Gastrocnemius medialis (tissue), 4 donors: ENCODE data around the gene MYCN. TPM values are rescaled to one million over a fixed set of nuclear protein-coding genes. Genes with fewer than 3 reads are reported as not detected.
"Not testable (repeated sequence)": the region's sequence is repeated elsewhere in the genome, so short reads cannot be mapped to it uniquely, and the experiment has no call there.

Experiments
- ATAC-seq, 2 donors: fragments of 150-250 bp; one replicate each; pipeline ENCODE4 v1.9.1; 2016
- DNase-seq, 2 donors: peaks; one replicate each; pipeline ENCODE4 v3.0.0-alpha.2; 2019
- H3K27ac ChIP-seq, 4 donors: fragments of 200-600 bp; sonication (generic); 1 replicate in 1 of 4; 2 replicates in 3 of 4; pipeline ENCODE4 v1.5.1; 2016 to 2018; ENCODE audit warnings: mild to moderate bottlenecking in 2 of 4, moderate library complexity in 1 of 4
- H3K27me3 ChIP-seq, 3 donors: fragments of 200-600 bp; sonication (generic) in 2 of 3; 1 replicate in 1 of 3; 2 replicates in 2 of 3; pipeline versions ENCODE4 v1.5.1 to v1.6.0; 2016 to 2019; ENCODE audit warnings: mild to moderate bottlenecking in 1 of 3, moderate library complexity in 1 of 3
- H3K36me3 ChIP-seq, 2 donors: fragments of 200-600 bp; sonication (generic) in 1 of 2; one replicate each; pipeline ENCODE4 v1.5.1; 2017 to 2018
- H3K4me1 ChIP-seq, 2 donors: fragments of 200-600 bp; sonication (generic) in 1 of 2; one replicate each; pipeline ENCODE4 v1.5.1; 2016 to 2017; ENCODE audit warnings: mild to moderate bottlenecking in 2 of 2
- H3K4me3 ChIP-seq, 4 donors: fragments of 200-600 bp; sonication (generic) in 3 of 4; 1 replicate in 1 of 4; 2 replicates in 3 of 4; pipeline ENCODE4 v1.5.1; 2016 to 2019; ENCODE audit warnings: mild to moderate bottlenecking in 2 of 4
- H3K9me3 ChIP-seq, 3 donors: fragments of 200-600 bp; sonication (generic) in 2 of 3; 1 replicate in 1 of 3; 2 replicates in 2 of 3; pipeline ENCODE4 v1.5.1; 2016 to 2019
- POLR2A ChIP-seq, 2 donors: fragments of 450-650 bp; IDR thresholded peaks; one replicate each; pipeline ENCODE4 v1.6.1; 2017; ENCODE audit warnings: antibody characterized with exemption in 2 of 2, mild to moderate bottlenecking in 2 of 2, moderate library complexity in 2 of 2
- in situ Hi-C, 4 donors: fragments of 200-750 bp; cut with MboI; loops; one replicate each; pipeline versions ENCODE4 v1.15.0 to v1.8.0; 2017; ENCODE audit warnings: low sequenced_read_pairs in 4 of 4
- intact Hi-C: fragments of 100-400 bp; cut with DNase I; formaldehyde crosslinking; loops from one replicate; pipeline ENCODE4 v1.15.1; 2023; ENCODE audit warnings: low total_unique reads
- total RNA-seq, 4 donors: library from RNA; depleted of rRNA; stranded (reverse); fragments of >200 nt; gene quantifications; one replicate each; pipeline versions ENCODE4 v1.1.0 to v1.2.3, GENCODE V29; 2016
- TF ChIP-seq, protein P1 (sequence below), 5 experiments: fragments of 450-650 bp in 3 of 5; fragments of 200-600 bp in 2 of 5; sonication (generic) in 2 of 5; IDR thresholded peaks in 4 of 5; conservative IDR thresholded peaks in 1 of 5; 1 replicate in 4 of 5; 2 replicates in 1 of 5; pipeline ENCODE4 v1.5.1; 2016 to 2019; ENCODE audit warnings: antibody characterized with exemption in 5 of 5, mild to moderate bottlenecking in 3 of 5, moderate library complexity in 3 of 5

Gene MYCN
- total RNA-seq, 4 donors from 2014 or later: 0.17 to 0.25 TPM; not detected in 2

DNA sequence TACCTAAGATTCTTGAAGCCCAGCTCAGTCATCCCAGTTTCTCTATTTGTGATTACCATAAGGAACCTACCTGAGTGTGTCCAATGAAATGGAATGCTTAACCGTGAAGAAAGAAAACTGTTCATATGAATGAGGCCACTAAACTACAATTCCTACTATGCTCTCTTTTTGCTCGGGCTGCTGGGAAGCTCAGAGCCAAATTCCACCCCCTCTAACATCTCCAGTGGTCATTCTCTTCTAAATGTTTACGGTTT, 8.3 kb downstream of the MYCN start:
- Histone ChIP-seq H3K27ac (no peak overlapping the region), H3K9me3 (no peaks in the 10 kb centered on the region), H3K27me3 (peaks cover 0 to under 1% (median 0%) of the 10 kb centered on the region in 3 donors), H3K4me1 (peaks cover 3 to 7% of the 10 kb centered on the region in 2 donors), H3K36me3 (no peaks in the 10 kb centered on the region), H3K4me3 (no peak overlapping the region)
- intact Hi-C loops (loop anchor here (10.0 kb wide), 1 partner anchor 314 kb away; no protein-coding TSS in a partner anchor), in situ Hi-C loops (loop anchor here (25.0 kb wide), 6 partner anchors 311 to 814 kb away; no protein-coding TSS in a partner anchor)
- ATAC-seq (no peak), DNase-seq (no peak)
- no peak for TF ChIP-seq POLR2A (IDR thresholded peaks at IDR 0.05)
- TF ChIP-seq, protein P1, sequence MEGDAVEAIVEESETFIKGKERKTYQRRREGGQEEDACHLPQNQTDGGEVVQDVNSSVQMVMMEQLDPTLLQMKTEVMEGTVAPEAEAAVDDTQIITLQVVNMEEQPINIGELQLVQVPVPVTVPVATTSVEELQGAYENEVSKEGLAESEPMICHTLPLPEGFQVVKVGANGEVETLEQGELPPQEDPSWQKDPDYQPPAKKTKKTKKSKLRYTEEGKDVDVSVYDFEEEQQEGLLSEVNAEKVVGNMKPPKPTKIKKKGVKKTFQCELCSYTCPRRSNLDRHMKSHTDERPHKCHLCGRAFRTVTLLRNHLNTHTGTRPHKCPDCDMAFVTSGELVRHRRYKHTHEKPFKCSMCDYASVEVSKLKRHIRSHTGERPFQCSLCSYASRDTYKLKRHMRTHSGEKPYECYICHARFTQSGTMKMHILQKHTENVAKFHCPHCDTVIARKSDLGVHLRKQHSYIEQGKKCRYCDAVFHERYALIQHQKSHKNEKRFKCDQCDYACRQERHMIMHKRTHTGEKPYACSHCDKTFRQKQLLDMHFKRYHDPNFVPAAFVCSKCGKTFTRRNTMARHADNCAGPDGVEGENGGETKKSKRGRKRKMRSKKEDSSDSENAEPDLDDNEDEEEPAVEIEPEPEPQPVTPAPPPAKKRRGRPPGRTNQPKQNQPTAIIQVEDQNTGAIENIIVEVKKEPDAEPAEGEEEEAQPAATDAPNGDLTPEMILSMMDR (IDR thresholded peaks at IDR 0.05 in 4 of 5, conservative IDR thresholded peaks at IDR 0.05 in 1 of 5): no peak

- H3K36me3 ChIP-seq: no peaks in the 10 kb centered on the region
- peaks cover 0 to 2% of the 10 kb centered on the region in 2 donors for H3K4me1 ChIP-seq
- H3K27ac ChIP-seq: no peak overlapping the region
- intact Hi-C loops: loop anchor here (10.0 kb wide), 1 partner anchor 314 kb away; no protein-coding TSS in a partner anchor
- no peak for TF ChIP-seq POLR2A (IDR thresholded peaks at IDR 0.05)
- TF ChIP-seq, protein P1 (IDR thresholded peaks at IDR 0.05 in 4 of 5, conservative IDR thresholded peaks at IDR 0.05 in 1 of 5): no peak
- H3K27me3 ChIP-seq: no peaks in the 10 kb centered on the region
- H3K9me3 ChIP-seq: no peaks in the 10 kb centered on the region
- DNase-seq (no peak), ATAC-seq (no peak)
- H3K4me3 ChIP-seq: no peak overlapping the region
- in situ Hi-C loops: loop anchor here (25.0 kb wide), 6 partner anchors 312 to 813 kb away; no protein-coding TSS in a partner anchor
These were observed 8.8 kb downstream of the MYCN start for GRCh38 chr2:15949126-15949525.

DNA sequence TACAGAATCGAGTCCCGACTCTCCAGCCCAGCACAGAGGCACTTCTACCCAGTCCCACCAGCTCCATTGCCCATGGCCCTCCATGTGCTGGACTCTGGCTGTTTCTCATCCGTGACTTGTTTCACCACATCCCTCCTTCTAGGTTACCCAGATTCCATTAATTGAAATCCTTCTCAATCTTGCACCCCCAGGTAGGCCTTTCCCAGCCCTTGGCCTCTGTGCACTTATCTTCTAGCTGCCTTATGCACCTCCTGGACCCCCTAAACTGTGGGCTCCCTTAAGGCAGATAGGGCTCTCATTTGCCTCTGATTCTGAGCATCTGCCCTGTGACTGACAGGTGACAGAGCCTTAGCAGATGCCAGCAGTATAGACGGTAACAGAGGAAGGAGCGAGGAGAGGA, 9.2 kb downstream of the MYCN start:
- ATAC-seq (no peak), DNase-seq (no peak)
- no peaks in the 10 kb centered on the region for H3K36me3 ChIP-seq
- intact Hi-C loops (loop anchor here (10.0 kb wide), 1 partner anchor 315 kb away; no protein-coding TSS in a partner anchor), in situ Hi-C loops (loop anchor here (25.0 kb wide), 6 partner anchors 312 to 813 kb away; no protein-coding TSS in a partner anchor)
- H3K4me1 ChIP-seq: no peaks in the 10 kb centered on the region
- no peaks in the 10 kb centered on the region for H3K27me3 ChIP-seq
- H3K9me3 ChIP-seq: no peaks in the 10 kb centered on the region
- no peak overlapping the region for H3K4me3 ChIP-seq
- H3K27ac ChIP-seq: no peak overlapping the region
- no peak for TF ChIP-seq POLR2A (IDR thresholded peaks at IDR 0.05)
- TF ChIP-seq, protein P1 (IDR thresholded peaks at IDR 0.05 in 4 of 5, conservative IDR thresholded peaks at IDR 0.05 in 1 of 5): no peak

DNA sequence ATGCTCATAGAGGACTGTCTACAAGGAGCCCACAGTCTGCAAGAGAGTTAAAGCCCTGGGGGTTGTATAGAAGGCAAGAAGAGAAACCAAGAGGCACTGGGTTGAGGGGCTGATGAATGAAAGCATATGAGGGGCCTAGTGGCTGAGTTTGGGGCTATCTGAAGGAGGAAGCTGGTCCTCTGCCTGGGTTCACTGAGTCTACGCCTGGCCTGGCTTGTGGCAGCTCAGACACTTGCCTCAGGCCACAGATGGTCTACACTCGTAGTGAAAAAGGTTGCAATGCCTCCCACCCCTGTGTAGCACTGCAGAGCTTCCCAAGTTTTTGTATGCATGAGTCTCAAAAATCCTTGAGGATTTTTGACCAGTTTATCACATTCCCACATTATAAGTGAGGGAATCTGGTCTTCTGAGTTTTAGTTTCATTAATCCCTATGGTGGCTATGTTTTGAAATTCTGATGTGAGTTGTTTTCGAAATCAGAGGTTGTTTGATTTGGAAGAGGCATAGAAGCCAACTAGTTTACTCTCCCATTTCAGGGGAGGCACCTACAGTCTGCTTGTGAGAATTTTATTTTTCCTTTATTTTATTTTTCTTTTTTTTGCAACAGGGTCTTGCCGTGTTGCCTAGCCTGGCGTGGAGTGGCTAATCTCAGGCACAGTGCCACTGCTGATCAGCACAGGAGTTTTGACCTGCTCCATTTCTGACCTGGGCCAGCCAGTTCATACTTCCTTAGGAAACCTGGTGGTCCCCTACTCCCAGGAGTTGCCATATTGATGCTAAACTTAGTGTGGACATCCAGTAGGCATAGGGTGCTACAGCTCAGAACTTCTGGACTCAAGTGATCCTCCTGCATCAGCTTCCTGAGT, 10.0 kb downstream of the MYCN start:
- Histone ChIP-seq H3K27ac (no peak overlapping the region), H3K4me1 (no peaks in the 10 kb centered on the region), H3K4me3 (no peak overlapping the region), H3K36me3 (no peaks in the 10 kb centered on the region), H3K9me3 (no peaks in the 10 kb centered on the region), H3K27me3 (no peaks in the 10 kb centered on the region)
- DNase-seq (no peak), ATAC-seq (no peak)
- TF ChIP-seq POLR2A (IDR thresholded peaks at IDR 0.05): no peak
- TF ChIP-seq, protein P1 (IDR thresholded peaks at IDR 0.05 in 4 of 5, conservative IDR thresholded peaks at IDR 0.05 in 1 of 5): no peak
- in situ Hi-C loops: no loop called here
- intact Hi-C loops: no loop called here

DNA sequence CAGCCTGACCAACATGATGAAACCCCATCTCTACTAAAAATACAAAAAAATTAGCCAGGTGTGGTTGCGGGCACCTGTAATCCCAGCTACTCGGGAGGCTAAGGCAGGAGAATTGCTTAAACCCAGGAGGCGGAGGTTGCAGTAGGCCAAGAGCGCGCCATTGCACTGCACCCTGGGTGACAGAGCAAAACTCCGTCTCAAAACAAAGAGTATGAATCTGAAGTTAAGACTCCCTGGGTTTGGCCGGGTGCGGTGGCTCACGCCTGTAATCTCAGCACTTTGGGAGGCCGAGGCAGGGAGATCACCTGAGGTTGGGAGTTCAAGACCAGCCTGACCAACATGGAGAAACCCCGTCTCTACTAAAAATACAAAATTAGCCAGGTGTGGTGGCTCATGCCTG, 11.6 kb downstream of the MYCN start:
- in situ Hi-C loops, H3K4me1 ChIP-seq, H3K27ac ChIP-seq, H3K27me3 ChIP-seq, DNase-seq, ATAC-seq, H3K9me3 ChIP-seq, H3K36me3 ChIP-seq, intact Hi-C loops, H3K4me3 ChIP-seq: not testable (repeated sequence)
